GM23338 (cell line): Measurements from ENCODE around the gene SUGCT. TPM values are rescaled to one million over a fixed set of nuclear protein-coding genes. Genes with fewer than 3 reads are reported as not detected.

Experiments used
- ATAC-seq: fragments of 200-7000 bp; cut with Tn5 transposase; 3 replicates; pipeline ENCODE4 v1.9.1; 2020
- DNase-seq: peaks from one replicate; pipeline ENCODE4 v3.0.0-alpha.2; 2015; ENCODE audit warnings: low spot score
- H2AFZ ChIP-seq: fragments of 200-600 bp; sonication (generic); 2 replicates; pipeline ENCODE4 v1.8.0; 2016; ENCODE audit warnings: antibody characterized with exemption, mild to moderate bottlenecking, moderate library complexity
- H3F3A ChIP-seq: fragments of 200-600 bp; sonication (generic); replicated peaks from 2 replicates; pipeline ENCODE4 v1.8.0; 2017; ENCODE audit warnings: antibody characterized with exemption, mixed run types, low read depth
- H3K27ac ChIP-seq: fragments of 200-600 bp; sonication (generic); 2 replicates; pipeline ENCODE4 v1.6.1; 2016; ENCODE audit warnings: low read depth
- H3K27me3 ChIP-seq: fragments of 200-600 bp; sonication (generic); 2 replicates; pipeline ENCODE4 v1.8.0; 2016; ENCODE audit warnings: mild to moderate bottlenecking, mixed run types, moderate library complexity; ENCODE audit not compliant: insufficient read depth
- H3K36me3 ChIP-seq: fragments of 200-600 bp; sonication (generic); 2 replicates; pipeline ENCODE4 v1.8.0; 2016; ENCODE audit warnings: mild to moderate bottlenecking; ENCODE audit not compliant: insufficient read depth
- H3K4me1 ChIP-seq: fragments of 200-600 bp; sonication (generic); 2 replicates; pipeline ENCODE4 v1.8.0; 2016; ENCODE audit warnings: mild to moderate bottlenecking, moderate library complexity; ENCODE audit not compliant: insufficient read depth
- H3K4me2 ChIP-seq: fragments of 200-600 bp; sonication (generic); 2 replicates; pipeline ENCODE4 v1.7.1; 2017; ENCODE audit warnings: mixed run types
- H3K4me3 ChIP-seq: fragments of 200-600 bp; sonication (generic); 2 replicates; pipeline ENCODE4 v1.6.1; 2016; ENCODE audit warnings: mixed run types
- H3K79me2 ChIP-seq: fragments of 200-600 bp; sonication (generic); replicated peaks from 2 replicates; pipeline ENCODE4 v1.8.0; 2017; ENCODE audit warnings: mild to moderate bottlenecking; ENCODE audit not compliant: insufficient read depth
- H3K9me2 ChIP-seq: fragments of 200-600 bp; sonication (generic); 2 replicates; pipeline ENCODE4 v1.8.0; 2017; ENCODE audit not compliant: insufficient read depth
- H4K20me1 ChIP-seq: fragments of 200-600 bp; sonication (generic); replicated peaks from 2 replicates; pipeline ENCODE4 v1.8.0; 2017; ENCODE audit warnings: mild to moderate bottlenecking; ENCODE audit not compliant: insufficient read depth
- H3K27ac Mint-ChIP-seq: 2 replicates; pipeline ENCODE4 v1.8.0; 2020; ENCODE audit warnings: inconsistent platforms, mild to moderate bottlenecking, moderate library complexity, mixed read lengths
- H3K27me3 Mint-ChIP-seq: 3 replicates; pipeline ENCODE4 v1.8.0; 2022; ENCODE audit warnings: low read depth, mild to moderate bottlenecking, moderate library complexity, mixed read lengths, inconsistent platforms; ENCODE audit not compliant: insufficient read depth, poor library complexity
- H3K36me3 Mint-ChIP-seq: 3 replicates; pipeline ENCODE4 v1.8.0; 2021; ENCODE audit warnings: low read depth, mild to moderate bottlenecking, inconsistent platforms, moderate library complexity, mixed read lengths
- H3K4me1 Mint-ChIP-seq: 3 replicates; pipeline ENCODE4 v1.8.0; 2020; ENCODE audit warnings: mild to moderate bottlenecking, inconsistent platforms, mixed read lengths
- H3K4me3 Mint-ChIP-seq: 3 replicates; pipeline ENCODE4 v1.8.0; 2021; ENCODE audit warnings: moderate library complexity, mild to moderate bottlenecking, inconsistent platforms, mixed read lengths
- H3K9me3 Mint-ChIP-seq: 3 replicates; pipeline ENCODE4 v1.8.0; 2020; ENCODE audit warnings: moderate library complexity, mild to moderate bottlenecking, inconsistent platforms, mixed read lengths
- CREB1 ChIP-seq: fragments of 250-450 bp; sonication (Bioruptor Pico); IDR thresholded peaks from 2 replicates; pipeline ENCODE4 v1.5.0; 2020; ENCODE audit warnings: low read depth, mild to moderate bottlenecking, moderate library complexity
- EZH2 ChIP-seq: fragments of 200-600 bp; sonication (generic); IDR thresholded peaks from one replicate; pipeline ENCODE4 v1.8.0; 2017; ENCODE audit warnings: antibody characterized with exemption, mild to moderate bottlenecking, low read depth; ENCODE audit not compliant: unreplicated experiment
- EZH2phosphoT487 ChIP-seq: fragments of 200-600 bp; sonication (generic); IDR thresholded peaks from one replicate; pipeline ENCODE4 v1.8.1; 2018; ENCODE audit warnings: antibody characterized with exemption; ENCODE audit not compliant: unreplicated experiment
- JUNB ChIP-seq: IDR thresholded peaks from one replicate; pipeline ENCODE4 v1.6.1; 2016; ENCODE audit warnings: antibody characterized with exemption; ENCODE audit not compliant: unreplicated experiment
- NANOG ChIP-seq: IDR thresholded peaks from 2 replicates; pipeline ENCODE4 v1.6.1; 2016; ENCODE audit warnings: antibody characterized with exemption, borderline replicate concordance
- POLR2AphosphoS5 ChIP-seq: IDR thresholded peaks from 2 replicates; pipeline ENCODE4 v1.6.1; 2016; ENCODE audit warnings: antibody characterized with exemption, low read depth
- STAT1 ChIP-seq: IDR thresholded peaks from one replicate; pipeline ENCODE4 v1.6.1; 2016; ENCODE audit warnings: antibody characterized with exemption; ENCODE audit not compliant: unreplicated experiment
- ZNF114 ChIP-seq: fragments of 250-450 bp; sonication (Bioruptor Pico); IDR thresholded peaks from 2 replicates; pipeline ENCODE4 v1.5.0; 2020; ENCODE audit warnings: mild to moderate bottlenecking, moderate library complexity
- ZNF331 ChIP-seq: fragments of 250-450 bp; sonication (Bioruptor Pico); IDR thresholded peaks from 2 replicates; pipeline ENCODE4 v1.5.0; 2020; ENCODE audit warnings: low read depth, mild to moderate bottlenecking, moderate library complexity
- polyA plus RNA-seq: library from polyadenylated mRNA; unstranded; fragments of >200 nt; fragmentation: Nextera tagmentation; extraction: Ambion mirVana; gene quantifications from 2 replicates; pipeline ENCODE4 v1.2.1, GENCODE V29; 2016
- total RNA-seq: library from RNA; depleted of rRNA; stranded (reverse); fragments of >200 nt; shearing (Covaris generic); gene quantifications from 2 replicates; pipeline ENCODE4 v1.2.3, GENCODE V29; 2014
- TF ChIP-seq, protein P1 (sequence below): fragments of 250-450 bp; sonication (Bioruptor Pico); IDR thresholded peaks from 2 replicates; pipeline ENCODE4 v1.5.0; 2020; ENCODE audit warnings: mild to moderate bottlenecking, moderate library complexity
- TF ChIP-seq, protein P2 (sequence below), 2 experiments: fragments of 200-600 bp in 1 of 2; sonication (generic) in 1 of 2; conservative IDR thresholded peaks; 2 replicates each; pipeline versions ENCODE4 v1.5.1 to v1.6.1; 2016 to 2017; ENCODE audit warnings: antibody characterized with exemption in 2 of 2, low read depth in 2 of 2, mild to moderate bottlenecking in 2 of 2, moderate library complexity in 1 of 2
- TF ChIP-seq, protein P3 (sequence below): IDR thresholded peaks from 2 replicates; pipeline ENCODE4 v1.6.1; 2016; ENCODE audit warnings: antibody characterized with exemption
- TF ChIP-seq, protein P4 (sequence below): IDR thresholded peaks from one replicate; pipeline ENCODE4 v1.6.1; 2018; ENCODE audit warnings: antibody characterized with exemption; ENCODE audit not compliant: unreplicated experiment

Gene SUGCT
- total and polyA plus RNA-seq, 2 experiments from 2014 or later, result 4.2 to 5.6 TPM

DNA sequence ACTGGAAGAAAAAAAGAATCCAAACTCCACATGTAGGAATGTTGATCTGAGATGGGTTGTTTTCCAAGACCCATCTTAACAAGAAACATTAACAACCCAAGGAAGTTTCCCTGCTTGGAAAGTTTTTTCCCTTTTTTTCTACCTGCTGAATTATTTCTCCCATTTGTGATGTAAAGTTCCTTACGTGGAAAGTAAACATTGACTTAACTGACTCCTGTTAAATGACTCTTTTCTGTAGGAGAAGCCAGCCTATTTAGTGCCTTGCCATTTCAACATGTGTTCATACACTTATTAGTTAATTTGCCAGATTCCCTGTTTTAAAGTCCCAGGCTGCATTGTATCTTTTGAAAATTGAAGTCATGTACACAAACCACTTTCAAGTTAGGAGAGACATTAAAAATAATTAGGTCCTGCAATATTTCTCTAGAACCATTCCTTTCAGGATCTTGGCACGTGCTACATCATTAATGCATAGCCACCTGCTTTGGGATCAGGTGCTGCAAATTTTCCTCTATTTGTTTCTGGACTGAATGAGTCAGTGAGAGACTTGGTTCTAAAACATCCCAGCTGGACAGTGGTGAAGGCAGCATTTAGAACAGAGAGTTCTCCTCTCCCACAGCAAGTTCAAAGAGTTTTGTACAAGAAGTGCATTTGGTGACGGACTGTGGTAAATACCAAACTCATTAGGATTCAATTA is 698.5 kb downstream of the SUGCT start:
- no peak overlapping the region for H3K4me3 Mint-ChIP-seq
- H3K4me2 ChIP-seq, result peak overlapping the region; percentile 62
- no peaks in the 10 kb centered on the region for H3K36me3 ChIP-seq
- TF ChIP-seq EZH2phosphoT487 (no peak), NANOG (no peak), EZH2 (no peak), ZNF331 (CRISPR knock-in tag) (no peak), STAT1 (no peak), POLR2AphosphoS5 (no peak), JUNB (no peak), ZNF114 (CRISPR knock-in tag) (no peak), CREB1 (no peak)
- TF ChIP-seq, protein P1, sequence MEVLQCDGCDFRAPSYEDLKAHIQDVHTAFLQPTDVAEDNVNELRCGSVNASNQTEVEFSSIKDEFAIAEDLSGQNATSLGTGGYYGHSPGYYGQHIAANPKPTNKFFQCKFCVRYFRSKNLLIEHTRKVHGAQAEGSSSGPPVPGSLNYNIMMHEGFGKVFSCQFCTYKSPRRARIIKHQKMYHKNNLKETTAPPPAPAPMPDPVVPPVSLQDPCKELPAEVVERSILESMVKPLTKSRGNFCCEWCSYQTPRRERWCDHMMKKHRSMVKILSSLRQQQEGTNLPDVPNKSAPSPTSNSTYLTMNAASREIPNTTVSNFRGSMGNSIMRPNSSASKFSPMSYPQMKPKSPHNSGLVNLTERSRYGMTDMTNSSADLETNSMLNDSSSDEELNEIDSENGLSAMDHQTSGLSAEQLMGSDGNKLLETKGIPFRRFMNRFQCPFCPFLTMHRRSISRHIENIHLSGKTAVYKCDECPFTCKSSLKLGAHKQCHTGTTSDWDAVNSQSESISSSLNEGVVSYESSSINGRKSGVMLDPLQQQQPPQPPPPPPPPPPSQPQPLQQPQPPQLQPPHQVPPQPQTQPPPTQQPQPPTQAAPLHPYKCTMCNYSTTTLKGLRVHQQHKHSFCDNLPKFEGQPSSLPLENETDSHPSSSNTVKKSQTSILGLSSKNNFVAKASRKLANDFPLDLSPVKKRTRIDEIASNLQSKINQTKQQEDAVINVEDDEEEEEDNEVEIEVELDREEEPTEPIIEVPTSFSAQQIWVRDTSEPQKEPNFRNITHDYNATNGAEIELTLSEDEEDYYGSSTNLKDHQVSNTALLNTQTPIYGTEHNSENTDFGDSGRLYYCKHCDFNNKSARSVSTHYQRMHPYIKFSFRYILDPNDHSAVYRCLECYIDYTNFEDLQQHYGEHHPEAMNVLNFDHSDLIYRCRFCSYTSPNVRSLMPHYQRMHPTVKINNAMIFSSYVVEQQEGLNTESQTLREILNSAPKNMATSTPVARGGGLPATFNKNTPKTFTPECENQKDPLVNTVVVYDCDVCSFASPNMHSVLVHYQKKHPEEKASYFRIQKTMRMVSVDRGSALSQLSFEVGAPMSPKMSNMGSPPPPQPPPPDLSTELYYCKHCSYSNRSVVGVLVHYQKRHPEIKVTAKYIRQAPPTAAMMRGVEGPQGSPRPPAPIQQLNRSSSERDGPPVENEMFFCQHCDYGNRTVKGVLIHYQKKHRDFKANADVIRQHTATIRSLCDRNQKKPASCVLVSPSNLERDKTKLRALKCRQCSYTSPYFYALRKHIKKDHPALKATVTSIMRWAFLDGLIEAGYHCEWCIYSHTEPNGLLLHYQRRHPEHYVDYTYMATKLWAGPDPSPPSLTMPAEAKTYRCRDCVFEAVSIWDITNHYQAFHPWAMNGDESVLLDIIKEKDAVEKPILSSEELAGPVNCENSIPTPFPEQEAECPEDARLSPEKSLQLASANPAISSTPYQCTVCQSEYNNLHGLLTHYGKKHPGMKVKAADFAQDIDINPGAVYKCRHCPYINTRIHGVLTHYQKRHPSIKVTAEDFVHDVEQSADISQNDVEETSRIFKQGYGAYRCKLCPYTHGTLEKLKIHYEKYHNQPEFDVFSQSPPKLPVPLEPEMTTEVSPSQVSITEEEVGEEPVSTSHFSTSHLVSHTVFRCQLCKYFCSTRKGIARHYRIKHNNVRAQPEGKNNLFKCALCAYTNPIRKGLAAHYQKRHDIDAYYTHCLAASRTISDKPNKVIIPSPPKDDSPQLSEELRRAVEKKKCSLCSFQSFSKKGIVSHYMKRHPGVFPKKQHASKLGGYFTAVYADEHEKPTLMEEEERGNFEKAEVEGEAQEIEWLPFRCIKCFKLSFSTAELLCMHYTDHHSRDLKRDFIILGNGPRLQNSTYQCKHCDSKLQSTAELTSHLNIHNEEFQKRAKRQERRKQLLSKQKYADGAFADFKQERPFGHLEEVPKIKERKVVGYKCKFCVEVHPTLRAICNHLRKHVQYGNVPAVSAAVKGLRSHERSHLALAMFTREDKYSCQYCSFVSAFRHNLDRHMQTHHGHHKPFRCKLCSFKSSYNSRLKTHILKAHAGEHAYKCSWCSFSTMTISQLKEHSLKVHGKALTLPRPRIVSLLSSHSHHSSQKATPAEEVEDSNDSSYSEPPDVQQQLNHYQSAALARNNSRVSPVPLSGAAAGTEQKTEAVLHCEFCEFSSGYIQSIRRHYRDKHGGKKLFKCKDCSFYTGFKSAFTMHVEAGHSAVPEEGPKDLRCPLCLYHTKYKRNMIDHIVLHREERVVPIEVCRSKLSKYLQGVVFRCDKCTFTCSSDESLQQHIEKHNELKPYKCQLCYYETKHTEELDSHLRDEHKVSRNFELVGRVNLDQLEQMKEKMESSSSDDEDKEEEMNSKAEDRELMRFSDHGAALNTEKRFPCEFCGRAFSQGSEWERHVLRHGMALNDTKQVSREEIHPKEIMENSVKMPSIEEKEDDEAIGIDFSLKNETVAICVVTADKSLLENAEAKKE (CRISPR knock-in tag), result no peak
- TF ChIP-seq, protein P2, sequence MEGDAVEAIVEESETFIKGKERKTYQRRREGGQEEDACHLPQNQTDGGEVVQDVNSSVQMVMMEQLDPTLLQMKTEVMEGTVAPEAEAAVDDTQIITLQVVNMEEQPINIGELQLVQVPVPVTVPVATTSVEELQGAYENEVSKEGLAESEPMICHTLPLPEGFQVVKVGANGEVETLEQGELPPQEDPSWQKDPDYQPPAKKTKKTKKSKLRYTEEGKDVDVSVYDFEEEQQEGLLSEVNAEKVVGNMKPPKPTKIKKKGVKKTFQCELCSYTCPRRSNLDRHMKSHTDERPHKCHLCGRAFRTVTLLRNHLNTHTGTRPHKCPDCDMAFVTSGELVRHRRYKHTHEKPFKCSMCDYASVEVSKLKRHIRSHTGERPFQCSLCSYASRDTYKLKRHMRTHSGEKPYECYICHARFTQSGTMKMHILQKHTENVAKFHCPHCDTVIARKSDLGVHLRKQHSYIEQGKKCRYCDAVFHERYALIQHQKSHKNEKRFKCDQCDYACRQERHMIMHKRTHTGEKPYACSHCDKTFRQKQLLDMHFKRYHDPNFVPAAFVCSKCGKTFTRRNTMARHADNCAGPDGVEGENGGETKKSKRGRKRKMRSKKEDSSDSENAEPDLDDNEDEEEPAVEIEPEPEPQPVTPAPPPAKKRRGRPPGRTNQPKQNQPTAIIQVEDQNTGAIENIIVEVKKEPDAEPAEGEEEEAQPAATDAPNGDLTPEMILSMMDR (conservative IDR thresholded peaks at IDR 0.05; ENCODE audit: low read depth in 2 of 2), result no peak
- TF ChIP-seq, protein P3, sequence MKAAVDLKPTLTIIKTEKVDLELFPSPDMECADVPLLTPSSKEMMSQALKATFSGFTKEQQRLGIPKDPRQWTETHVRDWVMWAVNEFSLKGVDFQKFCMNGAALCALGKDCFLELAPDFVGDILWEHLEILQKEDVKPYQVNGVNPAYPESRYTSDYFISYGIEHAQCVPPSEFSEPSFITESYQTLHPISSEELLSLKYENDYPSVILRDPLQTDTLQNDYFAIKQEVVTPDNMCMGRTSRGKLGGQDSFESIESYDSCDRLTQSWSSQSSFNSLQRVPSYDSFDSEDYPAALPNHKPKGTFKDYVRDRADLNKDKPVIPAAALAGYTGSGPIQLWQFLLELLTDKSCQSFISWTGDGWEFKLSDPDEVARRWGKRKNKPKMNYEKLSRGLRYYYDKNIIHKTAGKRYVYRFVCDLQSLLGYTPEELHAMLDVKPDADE, result no peak
- TF ChIP-seq, protein P4, sequence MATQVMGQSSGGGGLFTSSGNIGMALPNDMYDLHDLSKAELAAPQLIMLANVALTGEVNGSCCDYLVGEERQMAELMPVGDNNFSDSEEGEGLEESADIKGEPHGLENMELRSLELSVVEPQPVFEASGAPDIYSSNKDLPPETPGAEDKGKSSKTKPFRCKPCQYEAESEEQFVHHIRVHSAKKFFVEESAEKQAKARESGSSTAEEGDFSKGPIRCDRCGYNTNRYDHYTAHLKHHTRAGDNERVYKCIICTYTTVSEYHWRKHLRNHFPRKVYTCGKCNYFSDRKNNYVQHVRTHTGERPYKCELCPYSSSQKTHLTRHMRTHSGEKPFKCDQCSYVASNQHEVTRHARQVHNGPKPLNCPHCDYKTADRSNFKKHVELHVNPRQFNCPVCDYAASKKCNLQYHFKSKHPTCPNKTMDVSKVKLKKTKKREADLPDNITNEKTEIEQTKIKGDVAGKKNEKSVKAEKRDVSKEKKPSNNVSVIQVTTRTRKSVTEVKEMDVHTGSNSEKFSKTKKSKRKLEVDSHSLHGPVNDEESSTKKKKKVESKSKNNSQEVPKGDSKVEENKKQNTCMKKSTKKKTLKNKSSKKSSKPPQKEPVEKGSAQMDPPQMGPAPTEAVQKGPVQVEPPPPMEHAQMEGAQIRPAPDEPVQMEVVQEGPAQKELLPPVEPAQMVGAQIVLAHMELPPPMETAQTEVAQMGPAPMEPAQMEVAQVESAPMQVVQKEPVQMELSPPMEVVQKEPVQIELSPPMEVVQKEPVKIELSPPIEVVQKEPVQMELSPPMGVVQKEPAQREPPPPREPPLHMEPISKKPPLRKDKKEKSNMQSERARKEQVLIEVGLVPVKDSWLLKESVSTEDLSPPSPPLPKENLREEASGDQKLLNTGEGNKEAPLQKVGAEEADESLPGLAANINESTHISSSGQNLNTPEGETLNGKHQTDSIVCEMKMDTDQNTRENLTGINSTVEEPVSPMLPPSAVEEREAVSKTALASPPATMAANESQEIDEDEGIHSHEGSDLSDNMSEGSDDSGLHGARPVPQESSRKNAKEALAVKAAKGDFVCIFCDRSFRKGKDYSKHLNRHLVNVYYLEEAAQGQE, result no peak
- H3K27ac ChIP-seq, result no peak overlapping the region
- H3K36me3 Mint-ChIP-seq, result no peaks in the 10 kb centered on the region
- no peaks in the 10 kb centered on the region for H4K20me1 ChIP-seq
- H3K4me1 Mint-ChIP-seq, result peaks cover 24% of the 10 kb centered on the region
- peak overlapping the region; percentile 10; the same call in 1 of the 2 replicates for H3K4me3 ChIP-seq
- no peaks in the 10 kb centered on the region for H3K9me2 ChIP-seq
- ATAC-seq (no peak), DNase-seq (peak; percentile 5)
- H3K27me3 Mint-ChIP-seq, result peaks cover 4% of the 10 kb centered on the region
- H3K27me3 ChIP-seq, result no peaks in the 10 kb centered on the region
- H3K27ac Mint-ChIP-seq, result no peak overlapping the region
- no peaks in the 10 kb centered on the region for H3K9me3 Mint-ChIP-seq
- no peaks in the 10 kb centered on the region for H3F3A ChIP-seq
- H3K79me2 ChIP-seq, result no peaks in the 10 kb centered on the region
- peaks cover 5% of the 10 kb centered on the region for H3K4me1 ChIP-seq
- H2AFZ ChIP-seq, result no peak overlapping the region
